ENCODE results near the gene AGBL1. TPM values are rescaled to one million over a fixed set of nuclear protein-coding genes. Genes with fewer than 3 reads are reported as not detected.

The AGBL1 gene
- total RNA-seq, 1 experiment from 2014 or later, result not detected

DNA sequence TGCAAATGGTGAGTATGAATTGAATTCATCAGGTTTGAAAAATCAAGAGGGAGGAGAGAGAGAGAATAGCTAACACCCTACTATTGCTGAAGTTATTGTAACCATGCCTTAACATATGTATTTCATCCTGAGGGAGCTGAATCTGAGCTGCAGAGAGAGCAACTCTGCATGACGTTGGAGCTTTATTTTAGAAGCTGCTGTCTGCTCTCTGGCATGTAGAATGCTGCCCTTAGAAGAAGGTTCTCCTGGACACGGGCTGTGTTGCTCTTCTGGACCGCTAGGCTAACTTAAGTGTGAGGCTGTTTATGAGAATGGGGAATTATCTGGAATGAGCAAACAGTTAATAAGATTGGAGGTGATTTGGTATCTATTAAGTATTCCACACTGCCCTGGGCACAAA, 814.6 kb downstream of the AGBL1 start:
- H2AFZ ChIP-seq (ENCODE audit: low read length), result no peak overlapping the region
- WGBS (ENCODE audit: extremely low coverage, insufficient read length, low lambda C conversion rate), result no CpG with 5 or more reads among the region's 3 CpGs
- no peak overlapping the region for H2BK15ac ChIP-seq (ENCODE audit: low read depth, low read length)
- Mint-ChIP-seq H3K4me3 (no peak overlapping the region), H3K27ac (no peak overlapping the region), H3K4me1 (peaks cover 24 to 26% of the 10 kb centered on the region in 2 experiments), H3K9me3 (peaks cover 2 to 4% of the 10 kb centered on the region in 2 experiments; a peak in 2 of 5 replicates), H3K36me3 (ENCODE audit: insufficient read depth in 1 of 3, low read depth in 3 of 3) (no peaks in the 10 kb centered on the region), H3K27me3 (ENCODE audit: low read depth) (no peaks in the 10 kb centered on the region)
- no peak overlapping the region for H3K23ac ChIP-seq (ENCODE audit: insufficient read length, low read depth, low read length)
- no peak overlapping the region for H2AK5ac ChIP-seq (ENCODE audit: insufficient read length, low read length)
- H3T11ph ChIP-seq (ENCODE audit: low read length), result no peak overlapping the region
- peaks cover 4% of the 10 kb centered on the region; the same call in 1 of the 2 replicates for H3K4me1 ChIP-seq (ENCODE audit: insufficient read depth, low read length)
- no peaks in the 10 kb centered on the region for H3K27me3 ChIP-seq (ENCODE audit: insufficient read depth, low read length)
- H3K56ac ChIP-seq (ENCODE audit: insufficient read length, low read depth, low read length), result no peak overlapping the region
- no peaks in the 10 kb centered on the region for H3K9me3 ChIP-seq (ENCODE audit: control insufficient read depth, low read depth, low read length)
- no peak overlapping the region for H4K8ac ChIP-seq (replicated peaks; ENCODE audit: insufficient read length, low read depth, low read length)
- no peak overlapping the region for H3K27ac ChIP-seq (ENCODE audit: insufficient read length, low read depth, low read length)
- no peak for DNase-seq
- no peak overlapping the region for H2BK120ac ChIP-seq (ENCODE audit: low read depth, low read length, poor library complexity, severe bottlenecking)
- H4K20me1 ChIP-seq (ENCODE audit: control insufficient read depth, insufficient read depth, insufficient read length), result no peaks in the 10 kb centered on the region
- H4K5ac ChIP-seq (ENCODE audit: insufficient read length, low read depth, low read length), result no peak overlapping the region
- H4K91ac ChIP-seq (ENCODE audit: insufficient read length, low read depth, low read length), result no peak overlapping the region
- H3K9ac ChIP-seq (ENCODE audit: extremely low read depth, insufficient read length, low read length), result no peak overlapping the region
- no peak overlapping the region for H3K14ac ChIP-seq (ENCODE audit: insufficient read depth, low read length)
- no peak overlapping the region for H2BK5ac ChIP-seq (ENCODE audit: insufficient read length, low read length)
- H2BK12ac ChIP-seq (ENCODE audit: insufficient read length, low read depth, low read length), result no peak overlapping the region
- no peaks in the 10 kb centered on the region for H3K23me2 ChIP-seq (ENCODE audit: insufficient read length, low read depth, low read length, poor library complexity, severe bottlenecking)
- no peaks in the 10 kb centered on the region for H3K79me1 ChIP-seq (ENCODE audit: insufficient read depth, low read depth, low read length, poor library complexity, severe bottlenecking)
- H3K4me2 ChIP-seq (ENCODE audit: insufficient read depth, insufficient read length, low read length), result no peak overlapping the region
- H2BK20ac ChIP-seq (ENCODE audit: low read depth, low read length, poor library complexity, severe bottlenecking), result no peak overlapping the region
- TF ChIP-seq, protein P1, sequence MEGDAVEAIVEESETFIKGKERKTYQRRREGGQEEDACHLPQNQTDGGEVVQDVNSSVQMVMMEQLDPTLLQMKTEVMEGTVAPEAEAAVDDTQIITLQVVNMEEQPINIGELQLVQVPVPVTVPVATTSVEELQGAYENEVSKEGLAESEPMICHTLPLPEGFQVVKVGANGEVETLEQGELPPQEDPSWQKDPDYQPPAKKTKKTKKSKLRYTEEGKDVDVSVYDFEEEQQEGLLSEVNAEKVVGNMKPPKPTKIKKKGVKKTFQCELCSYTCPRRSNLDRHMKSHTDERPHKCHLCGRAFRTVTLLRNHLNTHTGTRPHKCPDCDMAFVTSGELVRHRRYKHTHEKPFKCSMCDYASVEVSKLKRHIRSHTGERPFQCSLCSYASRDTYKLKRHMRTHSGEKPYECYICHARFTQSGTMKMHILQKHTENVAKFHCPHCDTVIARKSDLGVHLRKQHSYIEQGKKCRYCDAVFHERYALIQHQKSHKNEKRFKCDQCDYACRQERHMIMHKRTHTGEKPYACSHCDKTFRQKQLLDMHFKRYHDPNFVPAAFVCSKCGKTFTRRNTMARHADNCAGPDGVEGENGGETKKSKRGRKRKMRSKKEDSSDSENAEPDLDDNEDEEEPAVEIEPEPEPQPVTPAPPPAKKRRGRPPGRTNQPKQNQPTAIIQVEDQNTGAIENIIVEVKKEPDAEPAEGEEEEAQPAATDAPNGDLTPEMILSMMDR (conservative IDR thresholded peaks at IDR 0.05), result no peak
- no peak overlapping the region for H3K4ac ChIP-seq (ENCODE audit: low read depth, low read length)
- H3K18ac ChIP-seq (ENCODE audit: insufficient read length, low read depth, low read length), result no peak overlapping the region
- H3K79me2 ChIP-seq (ENCODE audit: insufficient read depth, low read length), result no peaks in the 10 kb centered on the region

Measured in H9 (cell line).